Measurements from ENCODE around the gene YWHAG. TPM values are rescaled to one million over a fixed set of nuclear protein-coding genes. Genes with fewer than 3 reads are reported as not detected.
A peak's percentile ranks its signal among the peaks of the same experiment; 100 is the strongest.

YWHAG gene
- total and polyA plus RNA-seq, 9 of the 15 experiments (the other 6 are each of a cell fraction or from before 2014, with no cell fraction given), result 30.4 to 246 (median 94.5) TPM

DNA sequence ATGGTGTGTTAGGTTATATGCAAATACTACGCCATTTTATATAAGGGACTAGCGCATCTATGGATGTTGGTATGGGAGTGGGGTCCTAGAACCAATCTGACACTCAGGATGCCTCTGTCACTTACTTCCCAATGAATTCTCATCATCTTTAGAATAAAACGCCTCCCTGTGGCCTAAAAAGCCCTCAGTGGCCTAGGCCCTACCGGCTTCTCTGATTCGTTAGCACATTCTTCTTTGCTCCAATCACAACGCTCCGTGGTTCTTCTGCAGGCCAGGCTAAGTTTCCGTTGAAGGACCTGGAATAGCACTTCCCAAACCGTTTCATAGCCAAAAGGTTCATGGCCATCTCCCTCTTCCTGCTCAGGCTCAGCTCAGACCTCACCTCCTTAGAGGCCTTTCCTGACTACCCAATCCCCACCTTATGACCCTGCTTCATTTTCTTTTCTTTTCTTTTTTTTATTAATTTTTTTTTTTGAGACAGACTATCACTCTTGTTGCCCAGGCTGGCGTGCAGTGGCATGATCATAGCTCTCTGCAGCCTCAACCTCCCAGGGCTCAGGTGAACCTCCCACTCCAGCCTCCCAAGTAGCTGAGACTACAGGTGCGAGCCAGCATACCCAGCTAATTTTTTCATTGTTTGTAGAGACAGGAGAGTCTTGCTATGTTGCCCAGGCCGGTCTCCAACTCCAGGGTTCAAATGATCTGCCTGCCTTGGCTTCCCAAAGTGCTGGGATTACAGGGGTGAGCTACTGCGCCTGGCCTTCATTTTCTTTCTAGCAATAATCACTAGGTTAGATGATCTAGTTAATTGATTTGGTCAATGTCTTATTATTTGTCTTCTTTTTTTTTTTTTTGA lies 24.5 kb upstream of the YWHAG start (continued):
- TF ChIP-seq ZNF121 (CRISPR knock-in tag; conservative IDR thresholded peaks at IDR 0.05), result peak; percentile 22
- TF ChIP-seq PHB2 (IDR thresholded peaks at IDR 0.05; ENCODE audit: low read depth), result 0 out of 2 replicates have a peak, but pooled peaks have one; percentile 30
- TF ChIP-seq PHF21A (IDR thresholded peaks at IDR 0.05; ENCODE audit: borderline replicate concordance, low read depth), result peak; percentile 98; the same call in 1 of the 2 replicates
- TF ChIP-seq MYC (IDR thresholded peaks at IDR 0.05; ENCODE audit: low read depth, low read length), result peak; percentile 32; the same call in 1 of the 2 replicates
- no peak for TF ChIP-seq MYC (CRISPR knock-in tag; IDR thresholded peaks at IDR 0.05; ENCODE audit: borderline replicate concordance, low read depth)
- TF ChIP-seq, protein P1, sequence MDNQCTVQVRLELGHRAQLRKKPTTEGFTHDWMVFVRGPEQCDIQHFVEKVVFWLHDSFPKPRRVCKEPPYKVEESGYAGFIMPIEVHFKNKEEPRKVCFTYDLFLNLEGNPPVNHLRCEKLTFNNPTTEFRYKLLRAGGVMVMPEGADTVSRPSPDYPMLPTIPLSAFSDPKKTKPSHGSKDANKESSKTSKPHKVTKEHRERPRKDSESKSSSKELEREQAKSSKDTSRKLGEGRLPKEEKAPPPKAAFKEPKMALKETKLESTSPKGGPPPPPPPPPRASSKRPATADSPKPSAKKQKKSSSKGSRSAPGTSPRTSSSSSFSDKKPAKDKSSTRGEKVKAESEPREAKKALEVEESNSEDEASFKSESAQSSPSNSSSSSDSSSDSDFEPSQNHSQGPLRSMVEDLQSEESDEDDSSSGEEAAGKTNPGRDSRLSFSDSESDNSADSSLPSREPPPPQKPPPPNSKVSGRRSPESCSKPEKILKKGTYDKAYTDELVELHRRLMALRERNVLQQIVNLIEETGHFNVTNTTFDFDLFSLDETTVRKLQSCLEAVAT (IDR thresholded peaks at IDR 0.05), result 0 out of 4 replicates have a peak, but pooled peaks of 1 of the 2 experiments have one; percentile 44
- peak; percentile 76 to 98; a peak in 3 of 4 replicates for TF ChIP-seq RCOR1 (IDR thresholded peaks at IDR 0.05; ENCODE audit: borderline replicate concordance in 1 of 2, low read depth in 2 of 2, low read length in 2 of 2)
- TF ChIP-seq, protein P2, sequence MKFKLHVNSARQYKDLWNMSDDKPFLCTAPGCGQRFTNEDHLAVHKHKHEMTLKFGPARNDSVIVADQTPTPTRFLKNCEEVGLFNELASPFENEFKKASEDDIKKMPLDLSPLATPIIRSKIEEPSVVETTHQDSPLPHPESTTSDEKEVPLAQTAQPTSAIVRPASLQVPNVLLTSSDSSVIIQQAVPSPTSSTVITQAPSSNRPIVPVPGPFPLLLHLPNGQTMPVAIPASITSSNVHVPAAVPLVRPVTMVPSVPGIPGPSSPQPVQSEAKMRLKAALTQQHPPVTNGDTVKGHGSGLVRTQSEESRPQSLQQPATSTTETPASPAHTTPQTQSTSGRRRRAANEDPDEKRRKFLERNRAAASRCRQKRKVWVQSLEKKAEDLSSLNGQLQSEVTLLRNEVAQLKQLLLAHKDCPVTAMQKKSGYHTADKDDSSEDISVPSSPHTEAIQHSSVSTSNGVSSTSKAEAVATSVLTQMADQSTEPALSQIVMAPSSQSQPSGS (CRISPR knock-in tag; IDR thresholded peaks at IDR 0.05), result no peak
- TF ChIP-seq FOSL1 (tag; conservative IDR thresholded peaks at IDR 0.05), result 0 out of 2 replicates have a peak, but pooled peaks have one; percentile 28
- 0 out of 2 replicates have a peak, but pooled peaks have one; percentile 43 for TF ChIP-seq XRCC5 (IDR thresholded peaks at IDR 0.05; ENCODE audit: low read depth, low read length)
- no peak for TF ChIP-seq ZNF561 (CRISPR knock-in tag; conservative IDR thresholded peaks at IDR 0.05)
- TF ChIP-seq, protein P3, sequence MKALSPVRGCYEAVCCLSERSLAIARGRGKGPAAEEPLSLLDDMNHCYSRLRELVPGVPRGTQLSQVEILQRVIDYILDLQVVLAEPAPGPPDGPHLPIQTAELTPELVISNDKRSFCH (CRISPR knock-in tag; IDR thresholded peaks at IDR 0.05), result no peak
- TF ChIP-seq, protein P3 (tag; IDR thresholded peaks at IDR 0.05), result 0 out of 2 replicates have a peak, but pooled peaks have one; percentile 36
- TF ChIP-seq SRF (CRISPR knock-in tag; IDR thresholded peaks at IDR 0.05), result peak in 1 of 2 experiments; percentile 48; a peak in 1 of 4 replicates
- no peak for TF ChIP-seq PML (IDR thresholded peaks at IDR 0.05; ENCODE audit: low read length)
- TF ChIP-seq CBX1 (IDR thresholded peaks at IDR 0.05; ENCODE audit: low read depth), result no peak
- TF ChIP-seq MTA2 (IDR thresholded peaks at IDR 0.05; ENCODE audit: low read depth), result 0 out of 2 replicates have a peak, but pooled peaks have one; percentile 22
- TF ChIP-seq ZNF282 (CRISPR knock-in tag; IDR thresholded peaks at IDR 0.05), result no peak
- TF ChIP-seq, protein P4, sequence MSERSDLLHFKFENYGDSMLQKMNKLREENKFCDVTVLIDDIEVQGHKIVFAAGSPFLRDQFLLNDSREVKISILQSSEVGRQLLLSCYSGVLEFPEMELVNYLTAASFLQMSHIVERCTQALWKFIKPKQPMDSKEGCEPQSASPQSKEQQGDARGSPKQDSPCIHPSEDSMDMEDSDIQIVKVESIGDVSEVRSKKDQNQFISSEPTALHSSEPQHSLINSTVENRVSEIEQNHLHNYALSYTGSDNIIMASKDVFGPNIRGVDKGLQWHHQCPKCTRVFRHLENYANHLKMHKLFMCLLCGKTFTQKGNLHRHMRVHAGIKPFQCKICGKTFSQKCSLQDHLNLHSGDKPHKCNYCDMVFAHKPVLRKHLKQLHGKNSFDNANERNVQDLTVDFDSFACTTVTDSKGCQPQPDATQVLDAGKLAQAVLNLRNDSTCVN (CRISPR knock-in tag; IDR thresholded peaks at IDR 0.05), result 0 out of 2 replicates have a peak, but pooled peaks have one; percentile 30
